Measurements from ENCODE around the gene SLC7A6OS. TPM values are rescaled to one million over a fixed set of nuclear protein-coding genes. Genes with fewer than 3 reads are reported as not detected.

Gene SLC7A6OS
- total and polyA plus RNA-seq, 10 of the 15 experiments (the other 5 are each of a cell fraction or from before 2014, with no cell fraction given): 2.9 to 27.4 (median 16.9) TPM

GRCh38 chr16:68269793-68270192 lies 41.0 kb downstream of the SLC7A6OS start:
- Histone ChIP-seq H3K4me2 (ENCODE audit: control insufficient read depth, insufficient read depth) (peak overlapping the region; percentile 4; the same call in 1 of the 2 replicates), H3K27ac (ENCODE audit: control insufficient read depth, insufficient read depth) (0 out of 2 replicates have a peak overlapping the region, but pooled peaks have one; percentile 28), H3K27me3 (replicated peaks in 1 of 2; ENCODE audit: control insufficient read depth in 2 of 2, insufficient read depth in 2 of 2, low read length in 1 of 2) (no peaks in the 10 kb centered on the region), H2AFZ (ENCODE audit: control insufficient read depth, low read depth, low read length) (no peak overlapping the region), H4K20me1 (ENCODE audit: control insufficient read depth, insufficient read depth) (no peaks in the 10 kb centered on the region), H3K79me2 (ENCODE audit: control insufficient read depth, insufficient read depth, low read length) (peaks cover 89% of the 10 kb centered on the region), H3K4me1 (ENCODE audit: control insufficient read depth, insufficient read depth, low read length) (peaks cover 39% of the 10 kb centered on the region), H3K9me3 (replicated peaks; ENCODE audit: control insufficient read depth, insufficient read depth, low read length) (no peaks in the 10 kb centered on the region), H3K4me3 (no peak overlapping the region), H3K9ac (ENCODE audit: control insufficient read depth, insufficient read depth, low read length) (no peak overlapping the region), H3K36me3 (ENCODE audit: control insufficient read depth in 2 of 2, insufficient read depth in 2 of 2, low read length in 1 of 2) (peaks cover 9 to 24% of the 10 kb centered on the region in 2 experiments; a peak in 3 of 4 replicates)
- BruUV-seq (replicated peaks): no TSS peak
- in situ Hi-C loops (cut with MboI): no loop called here
- TF ChIP-seq SREBF2 (IDR thresholded peaks at IDR 0.05; ENCODE audit: low read length) (no peak), ZNF384 (IDR thresholded peaks at IDR 0.05; ENCODE audit: borderline replicate concordance, low read depth, low read length) (no peak), E4F1 (IDR thresholded peaks at IDR 0.05; ENCODE audit: borderline replicate concordance, partially characterized antibody) (no peak), ZNF24 (IDR thresholded peaks at IDR 0.05) (no peak), ZNF274 (IDR thresholded peaks at IDR 0.05; ENCODE audit: insufficient read depth, insufficient read length) (no peak)
- TF ChIP-seq, protein P1, sequence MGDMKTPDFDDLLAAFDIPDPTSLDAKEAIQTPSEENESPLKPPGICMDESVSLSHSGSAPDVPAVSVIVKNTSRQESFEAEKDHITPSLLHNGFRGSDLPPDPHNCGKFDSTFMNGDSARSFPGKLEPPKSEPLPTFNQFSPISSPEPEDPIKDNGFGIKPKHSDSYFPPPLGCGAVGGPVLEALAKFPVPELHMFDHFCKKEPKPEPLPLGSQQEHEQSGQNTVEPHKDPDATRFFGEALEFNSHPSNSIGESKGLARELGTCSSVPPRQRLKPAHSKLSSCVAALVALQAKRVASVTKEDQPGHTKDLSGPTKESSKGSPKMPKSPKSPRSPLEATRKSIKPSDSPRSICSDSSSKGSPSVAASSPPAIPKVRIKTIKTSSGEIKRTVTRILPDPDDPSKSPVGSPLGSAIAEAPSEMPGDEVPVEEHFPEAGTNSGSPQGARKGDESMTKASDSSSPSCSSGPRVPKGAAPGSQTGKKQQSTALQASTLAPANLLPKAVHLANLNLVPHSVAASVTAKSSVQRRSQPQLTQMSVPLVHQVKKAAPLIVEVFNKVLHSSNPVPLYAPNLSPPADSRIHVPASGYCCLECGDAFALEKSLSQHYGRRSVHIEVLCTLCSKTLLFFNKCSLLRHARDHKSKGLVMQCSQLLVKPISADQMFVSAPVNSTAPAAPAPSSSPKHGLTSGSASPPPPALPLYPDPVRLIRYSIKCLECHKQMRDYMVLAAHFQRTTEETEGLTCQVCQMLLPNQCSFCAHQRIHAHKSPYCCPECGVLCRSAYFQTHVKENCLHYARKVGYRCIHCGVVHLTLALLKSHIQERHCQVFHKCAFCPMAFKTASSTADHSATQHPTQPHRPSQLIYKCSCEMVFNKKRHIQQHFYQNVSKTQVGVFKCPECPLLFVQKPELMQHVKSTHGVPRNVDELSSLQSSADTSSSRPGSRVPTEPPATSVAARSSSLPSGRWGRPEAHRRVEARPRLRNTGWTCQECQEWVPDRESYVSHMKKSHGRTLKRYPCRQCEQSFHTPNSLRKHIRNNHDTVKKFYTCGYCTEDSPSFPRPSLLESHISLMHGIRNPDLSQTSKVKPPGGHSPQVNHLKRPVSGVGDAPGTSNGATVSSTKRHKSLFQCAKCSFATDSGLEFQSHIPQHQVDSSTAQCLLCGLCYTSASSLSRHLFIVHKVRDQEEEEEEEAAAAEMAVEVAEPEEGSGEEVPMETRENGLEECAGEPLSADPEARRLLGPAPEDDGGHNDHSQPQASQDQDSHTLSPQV (IDR thresholded peaks at IDR 0.05): no peak
- TF ChIP-seq, protein P2, sequence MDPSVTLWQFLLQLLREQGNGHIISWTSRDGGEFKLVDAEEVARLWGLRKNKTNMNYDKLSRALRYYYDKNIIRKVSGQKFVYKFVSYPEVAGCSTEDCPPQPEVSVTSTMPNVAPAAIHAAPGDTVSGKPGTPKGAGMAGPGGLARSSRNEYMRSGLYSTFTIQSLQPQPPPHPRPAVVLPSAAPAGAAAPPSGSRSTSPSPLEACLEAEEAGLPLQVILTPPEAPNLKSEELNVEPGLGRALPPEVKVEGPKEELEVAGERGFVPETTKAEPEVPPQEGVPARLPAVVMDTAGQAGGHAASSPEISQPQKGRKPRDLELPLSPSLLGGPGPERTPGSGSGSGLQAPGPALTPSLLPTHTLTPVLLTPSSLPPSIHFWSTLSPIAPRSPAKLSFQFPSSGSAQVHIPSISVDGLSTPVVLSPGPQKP (IDR thresholded peaks at IDR 0.05; ENCODE audit: low read depth, low read length): no peak
- TF ChIP-seq, protein P3, sequence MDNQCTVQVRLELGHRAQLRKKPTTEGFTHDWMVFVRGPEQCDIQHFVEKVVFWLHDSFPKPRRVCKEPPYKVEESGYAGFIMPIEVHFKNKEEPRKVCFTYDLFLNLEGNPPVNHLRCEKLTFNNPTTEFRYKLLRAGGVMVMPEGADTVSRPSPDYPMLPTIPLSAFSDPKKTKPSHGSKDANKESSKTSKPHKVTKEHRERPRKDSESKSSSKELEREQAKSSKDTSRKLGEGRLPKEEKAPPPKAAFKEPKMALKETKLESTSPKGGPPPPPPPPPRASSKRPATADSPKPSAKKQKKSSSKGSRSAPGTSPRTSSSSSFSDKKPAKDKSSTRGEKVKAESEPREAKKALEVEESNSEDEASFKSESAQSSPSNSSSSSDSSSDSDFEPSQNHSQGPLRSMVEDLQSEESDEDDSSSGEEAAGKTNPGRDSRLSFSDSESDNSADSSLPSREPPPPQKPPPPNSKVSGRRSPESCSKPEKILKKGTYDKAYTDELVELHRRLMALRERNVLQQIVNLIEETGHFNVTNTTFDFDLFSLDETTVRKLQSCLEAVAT (IDR thresholded peaks at IDR 0.05): no peak
- ChIA-PET SMC1A (ENCODE audit: uncharacterized antibody, unreplicated experiment) (interaction anchor here (0.6 to 18.5 kb wide), 9 partner anchors 9 to 877 kb away, joined by 3 to 253 read pairs (median 4); no protein-coding TSS in a partner anchor), POLR2A (interaction anchor here (0.5 to 12.2 kb wide), 3 partner anchors 17 to 362 kb away, joined by 3 to 177 read pairs (median 4); no protein-coding TSS in a partner anchor), CTCF (interaction anchor here (0.6 to 4.5 kb wide), 3 partner anchors 9 to 96 kb away, joined by 5 to 19 read pairs (median 5); no protein-coding TSS in a partner anchor), RAD21 (ENCODE audit: unreplicated experiment) (interaction anchor here (1.5 to 2.1 kb wide), 5 partner anchors 13 to 49 kb away, joined by 3 to 7 read pairs (median 5); no protein-coding TSS in a partner anchor)
- WGBS (ENCODE audit: insufficient coverage, insufficient replicate concordance, low lambda C conversion rate, missing lambda C conversion rate): 93% methylated on average over 4 of the region's 4 CpGs
- DNase-seq (ENCODE audit: low read depth, low spot score) (no peak), ATAC-seq (no peak), FAIRE-seq (no peak)
- intact Hi-C loops (cut with micrococcal nuclease; ENCODE audit: unreplicated experiment): no loop called here
